Measurements from ENCODE around the gene IQSEC1.

The IQSEC1 gene

GRCh38 chr3:12964711-12965612 is 108.3 kb downstream of the IQSEC1 start:
- DNase-seq = peak in 1 of 3 experiments; percentile 64

- DNase-seq = peak; percentile 47 to 85 (median 54)
Measured at GRCh38 chr3:12963922-12964701, 109.1 kb downstream of the IQSEC1 start.

- no peak for DNase-seq
Measured at GRCh38 chr3:12963231-12963896, 109.9 kb downstream of the IQSEC1 start.

- peak in 1 of 3 experiments; percentile 2 for DNase-seq
Measured at GRCh38 chr3:12962292-12962691, 110.9 kb downstream of the IQSEC1 start.

- no peak for DNase-seq
Measured at GRCh38 chr3:12961697-12962036, 111.6 kb downstream of the IQSEC1 start.

- DNase-seq = no peak
Measured at GRCh38 chr3:12961007-12961696, 112.1 kb downstream of the IQSEC1 start.

GRCh38 chr3:12960497-12960896 is 112.7 kb downstream of the IQSEC1 start:
- no peak for DNase-seq

- DNase-seq = no peak
Measured at GRCh38 chr3:12959838-12960378, 113.3 kb downstream of the IQSEC1 start.

GRCh38 chr3:12959410-12959809 is 113.8 kb downstream of the IQSEC1 start:
- DNase-seq = no peak

- no peak for DNase-seq
Measured at GRCh38 chr3:12957824-12958792, 115.1 kb downstream of the IQSEC1 start.

- DNase-seq = no peak
Measured at GRCh38 chr3:12957339-12957738, 115.9 kb downstream of the IQSEC1 start.

GRCh38 chr3:12956316-12956660 is 116.9 kb downstream of the IQSEC1 start:
- no peak for DNase-seq

GRCh38 chr3:12955651-12956315 is 117.4 kb downstream of the IQSEC1 start:
- no peak for DNase-seq

- no peak for DNase-seq
Measured at GRCh38 chr3:12954891-12955650, 118.2 kb downstream of the IQSEC1 start.

- no peak for DNase-seq
Measured at GRCh38 chr3:12954180-12954579, 119.0 kb downstream of the IQSEC1 start.

GRCh38 chr3:12953201-12953995 is 119.8 kb downstream of the IQSEC1 start:
- DNase-seq = no peak

- DNase-seq = no peak
Measured at GRCh38 chr3:12952343-12953200, 120.7 kb downstream of the IQSEC1 start.

Measured in NCI-H1417 (cell line).